ENCODE results near the gene CHRM1. TPM values are rescaled to one million over a fixed set of nuclear protein-coding genes. Genes with fewer than 3 reads are reported as not detected.

The CHRM1 gene
- polyA plus RNA-seq, 2 of the 4 experiments (the other 2 are of a cell fraction) = not detected

DNA sequence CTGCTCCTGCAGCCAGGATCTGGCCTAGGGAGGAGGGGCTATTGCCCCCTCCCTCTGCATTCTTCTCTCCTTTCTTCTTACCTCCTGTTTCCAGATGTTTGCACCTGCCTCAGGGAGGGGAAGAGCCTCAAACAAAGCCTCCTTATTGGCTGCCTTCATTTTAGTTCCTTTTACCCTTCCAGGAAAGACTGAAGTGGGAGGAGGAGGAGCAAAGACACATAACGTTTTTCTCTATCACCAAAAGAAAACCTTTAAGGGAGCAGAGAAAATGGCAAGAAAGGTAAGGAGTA is 13.3 kb upstream of the CHRM1 start:
- H3K4me2 ChIP-seq = no peak overlapping the region
- CTCF ChIA-PET = interaction anchor here (1.1 kb wide), 1 partner anchor 28 kb away, joined by 4 read pairs; no protein-coding TSS in a partner anchor
- TF ChIP-seq MAFK (IDR thresholded peaks at IDR 0.05; ENCODE audit: partially characterized antibody) = no peak
- H3K4me1 ChIP-seq = peaks cover 9% of the 10 kb centered on the region; the same call in 1 of the 3 replicates
- no peak overlapping the region for H3K27ac ChIP-seq
- no peak overlapping the region for H3K4me3 ChIP-seq
- 3% methylated on average over 1 of the region's 1 CpG for WGBS (ENCODE audit: missing lambda C conversion rate)
- no peaks in the 10 kb centered on the region for H3K9me3 ChIP-seq
- POLR2A ChIA-PET = no interaction called here
- DNase-seq (ENCODE audit: low read depth in 1 of 2, low spot score in 1 of 2) (no peak), FAIRE-seq (no peak), ATAC-seq (no peak)

DNA sequence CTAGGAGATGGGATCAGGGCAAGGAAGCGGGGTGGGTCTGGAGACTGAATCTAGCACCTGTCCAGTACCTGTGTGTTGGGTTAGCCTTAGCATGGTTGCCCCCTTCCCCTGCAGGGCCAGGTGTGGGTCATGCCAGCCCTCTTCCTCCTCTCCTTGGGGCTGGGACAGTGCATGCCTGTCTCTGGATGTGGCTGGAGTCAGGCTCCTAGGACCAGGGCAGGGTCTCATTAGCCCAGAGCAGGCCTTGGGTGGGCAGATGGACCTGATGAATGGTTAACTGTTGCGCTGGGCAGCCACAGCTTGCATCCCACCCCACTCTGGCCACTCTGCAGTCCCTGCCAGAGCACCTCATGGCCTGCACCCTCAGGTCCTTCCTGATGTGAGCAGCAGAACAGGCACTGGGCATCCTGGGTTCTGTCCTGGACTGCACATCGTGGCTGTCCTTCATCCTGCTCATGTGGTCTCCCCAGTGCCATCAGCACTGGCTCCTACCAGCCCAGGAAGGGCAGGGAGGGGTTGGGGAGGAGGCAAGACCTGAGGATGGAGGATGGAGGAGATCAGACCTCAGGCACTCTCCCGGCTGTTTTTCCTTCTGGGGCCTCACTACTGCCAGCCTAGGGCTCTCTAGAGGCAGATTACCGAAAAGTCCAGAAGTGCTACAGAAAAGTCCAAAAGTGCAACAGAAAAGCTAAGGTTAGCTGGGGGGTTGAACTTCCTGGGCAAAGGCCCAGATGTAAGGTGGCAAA is 12.8 kb upstream of the CHRM1 start:
- DNase-seq (ENCODE audit: low read depth in 1 of 2, low spot score in 1 of 2) (no peak), FAIRE-seq (no peak), ATAC-seq (no peak)
- CTCF ChIA-PET = interaction anchor here (1.1 kb wide), 1 partner anchor 28 kb away, joined by 4 read pairs; no protein-coding TSS in a partner anchor
- peaks cover 9% of the 10 kb centered on the region; the same call in 1 of the 3 replicates for H3K4me1 ChIP-seq
- TF ChIP-seq, protein P1, sequence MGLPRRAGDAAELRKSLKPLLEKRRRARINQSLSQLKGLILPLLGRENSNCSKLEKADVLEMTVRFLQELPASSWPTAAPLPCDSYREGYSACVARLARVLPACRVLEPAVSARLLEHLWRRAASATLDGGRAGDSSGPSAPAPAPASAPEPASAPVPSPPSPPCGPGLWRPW (IDR thresholded peaks at IDR 0.05) = no peak
- TF ChIP-seq HOXB13 (CRISPR knock-in tag; IDR thresholded peaks at IDR 0.05; ENCODE audit: low read depth) (no peak), ZNF302 (CRISPR knock-in tag; IDR thresholded peaks at IDR 0.05) (no peak), ESRRA (IDR thresholded peaks at IDR 0.05; ENCODE audit: borderline replicate concordance, low read length) (no peak), BHLHE40 (IDR thresholded peaks at IDR 0.05; ENCODE audit: low read depth, low read length) (no peak)
- no peaks in the 10 kb centered on the region for H3K9me3 ChIP-seq
- H3K4me3 ChIP-seq = no peak overlapping the region
- POLR2A ChIA-PET = no interaction called here
- no peak overlapping the region for H3K4me2 ChIP-seq
- no peak overlapping the region for H3K27ac ChIP-seq
- WGBS (ENCODE audit: missing lambda C conversion rate) = 80% methylated on average over 5 of the region's 5 CpGs

DNA sequence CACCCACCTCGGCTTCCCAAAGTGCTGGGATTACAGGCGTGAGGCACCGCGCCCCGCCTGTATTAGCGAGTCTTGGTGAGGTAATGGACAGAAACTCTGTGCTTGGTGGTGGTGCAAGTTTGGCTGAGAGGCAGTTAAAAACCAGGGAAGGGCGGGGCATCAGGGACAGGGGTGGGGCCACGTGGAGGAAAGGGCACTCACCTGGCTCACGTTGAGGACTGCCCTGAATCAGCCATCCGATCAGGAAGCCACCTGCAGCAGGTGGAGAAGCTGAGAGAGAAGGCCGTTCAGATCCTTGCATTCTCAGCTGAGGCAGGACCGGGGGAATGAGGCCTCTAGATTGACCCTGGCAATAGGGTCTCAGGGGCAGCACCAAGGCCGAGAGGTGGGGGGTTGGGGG is 12.1 kb upstream of the CHRM1 start:
- 75% methylated on average over 12 of the region's 13 CpGs for WGBS (ENCODE audit: missing lambda C conversion rate)
- ATAC-seq (no peak), DNase-seq (ENCODE audit: low read depth in 1 of 2, low spot score in 1 of 2) (no peak), FAIRE-seq (no peak)
- no peak overlapping the region for H3K27ac ChIP-seq
- ChIA-PET CTCF (interaction anchor here (1.1 kb wide), 1 partner anchor 27 kb away, joined by 4 read pairs; no protein-coding TSS in a partner anchor), POLR2A (interaction anchor here (0.6 kb wide), 1 partner anchor 9 kb away, joined by 6 read pairs; no protein-coding TSS in a partner anchor)
- TF ChIP-seq, protein P2, sequence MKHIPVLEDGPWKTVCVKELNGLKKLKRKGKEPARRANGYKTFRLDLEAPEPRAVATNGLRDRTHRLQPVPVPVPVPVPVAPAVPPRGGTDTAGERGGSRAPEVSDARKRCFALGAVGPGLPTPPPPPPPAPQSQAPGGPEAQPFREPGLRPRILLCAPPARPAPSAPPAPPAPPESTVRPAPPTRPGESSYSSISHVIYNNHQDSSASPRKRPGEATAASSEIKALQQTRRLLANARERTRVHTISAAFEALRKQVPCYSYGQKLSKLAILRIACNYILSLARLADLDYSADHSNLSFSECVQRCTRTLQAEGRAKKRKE (CRISPR knock-in tag; IDR thresholded peaks at IDR 0.05; ENCODE audit: low read depth) = no peak
- TF ChIP-seq, protein P3, sequence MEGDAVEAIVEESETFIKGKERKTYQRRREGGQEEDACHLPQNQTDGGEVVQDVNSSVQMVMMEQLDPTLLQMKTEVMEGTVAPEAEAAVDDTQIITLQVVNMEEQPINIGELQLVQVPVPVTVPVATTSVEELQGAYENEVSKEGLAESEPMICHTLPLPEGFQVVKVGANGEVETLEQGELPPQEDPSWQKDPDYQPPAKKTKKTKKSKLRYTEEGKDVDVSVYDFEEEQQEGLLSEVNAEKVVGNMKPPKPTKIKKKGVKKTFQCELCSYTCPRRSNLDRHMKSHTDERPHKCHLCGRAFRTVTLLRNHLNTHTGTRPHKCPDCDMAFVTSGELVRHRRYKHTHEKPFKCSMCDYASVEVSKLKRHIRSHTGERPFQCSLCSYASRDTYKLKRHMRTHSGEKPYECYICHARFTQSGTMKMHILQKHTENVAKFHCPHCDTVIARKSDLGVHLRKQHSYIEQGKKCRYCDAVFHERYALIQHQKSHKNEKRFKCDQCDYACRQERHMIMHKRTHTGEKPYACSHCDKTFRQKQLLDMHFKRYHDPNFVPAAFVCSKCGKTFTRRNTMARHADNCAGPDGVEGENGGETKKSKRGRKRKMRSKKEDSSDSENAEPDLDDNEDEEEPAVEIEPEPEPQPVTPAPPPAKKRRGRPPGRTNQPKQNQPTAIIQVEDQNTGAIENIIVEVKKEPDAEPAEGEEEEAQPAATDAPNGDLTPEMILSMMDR (IDR thresholded peaks at IDR 0.05) = no peak
- no peak for TF ChIP-seq ZFP36 (IDR thresholded peaks at IDR 0.05; ENCODE audit: borderline replicate concordance, partially characterized antibody)
- no peak for TF ChIP-seq ZC3H11A (IDR thresholded peaks at IDR 0.05)
- no peak for TF ChIP-seq RNF2 (IDR thresholded peaks at IDR 0.05; ENCODE audit: borderline replicate concordance, low read depth)
- TF ChIP-seq CBX8 (IDR thresholded peaks at IDR 0.05) = no peak
- TF ChIP-seq, protein P4, sequence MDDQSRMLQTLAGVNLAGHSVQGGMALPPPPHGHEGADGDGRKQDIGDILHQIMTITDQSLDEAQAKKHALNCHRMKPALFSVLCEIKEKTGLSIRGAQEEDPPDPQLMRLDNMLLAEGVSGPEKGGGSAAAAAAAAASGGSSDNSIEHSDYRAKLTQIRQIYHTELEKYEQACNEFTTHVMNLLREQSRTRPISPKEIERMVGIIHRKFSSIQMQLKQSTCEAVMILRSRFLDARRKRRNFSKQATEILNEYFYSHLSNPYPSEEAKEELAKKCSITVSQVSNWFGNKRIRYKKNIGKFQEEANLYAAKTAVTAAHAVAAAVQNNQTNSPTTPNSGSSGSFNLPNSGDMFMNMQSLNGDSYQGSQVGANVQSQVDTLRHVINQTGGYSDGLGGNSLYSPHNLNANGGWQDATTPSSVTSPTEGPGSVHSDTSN (IDR thresholded peaks at IDR 0.05) = no peak
- TF ChIP-seq POLR2AphosphoS2 (conservative IDR thresholded peaks at IDR 0.05; ENCODE audit: low read length) = no peak
- TF ChIP-seq, protein P1 (IDR thresholded peaks at IDR 0.05) = no peak
- TF ChIP-seq POLR2A (IDR thresholded peaks at IDR 0.05; ENCODE audit: low read length) = no peak
- TF ChIP-seq FOSL2 (IDR thresholded peaks at IDR 0.05) = no peak
- TF ChIP-seq FOSL2 (CRISPR knock-in tag; IDR thresholded peaks at IDR 0.05) = no peak
- TF ChIP-seq ZSCAN20 (CRISPR knock-in tag; IDR thresholded peaks at IDR 0.05) = no peak
- TF ChIP-seq, protein P5, sequence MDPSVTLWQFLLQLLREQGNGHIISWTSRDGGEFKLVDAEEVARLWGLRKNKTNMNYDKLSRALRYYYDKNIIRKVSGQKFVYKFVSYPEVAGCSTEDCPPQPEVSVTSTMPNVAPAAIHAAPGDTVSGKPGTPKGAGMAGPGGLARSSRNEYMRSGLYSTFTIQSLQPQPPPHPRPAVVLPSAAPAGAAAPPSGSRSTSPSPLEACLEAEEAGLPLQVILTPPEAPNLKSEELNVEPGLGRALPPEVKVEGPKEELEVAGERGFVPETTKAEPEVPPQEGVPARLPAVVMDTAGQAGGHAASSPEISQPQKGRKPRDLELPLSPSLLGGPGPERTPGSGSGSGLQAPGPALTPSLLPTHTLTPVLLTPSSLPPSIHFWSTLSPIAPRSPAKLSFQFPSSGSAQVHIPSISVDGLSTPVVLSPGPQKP (IDR thresholded peaks at IDR 0.05; ENCODE audit: low read depth, low read length) = no peak
- TF ChIP-seq KDM1A (IDR thresholded peaks at IDR 0.05; ENCODE audit: low read depth) = no peak
- TF ChIP-seq PHF8 (IDR thresholded peaks at IDR 0.05; ENCODE audit: borderline replicate concordance, low read depth) = no peak
- no peak for TF ChIP-seq ESRRA (IDR thresholded peaks at IDR 0.05; ENCODE audit: borderline replicate concordance, low read length)
- H3K4me3 ChIP-seq = no peak overlapping the region
- H3K4me1 ChIP-seq = peaks cover 9% of the 10 kb centered on the region; the same call in 1 of the 3 replicates
- H3K9me3 ChIP-seq = no peaks in the 10 kb centered on the region
- H3K4me2 ChIP-seq = no peak overlapping the region
